IMR-90 (cell line): ENCODE results near the gene PID1. TPM values are rescaled to one million over a fixed set of nuclear protein-coding genes. Genes with fewer than 3 reads are reported as not detected.
A peak's percentile ranks its signal among the peaks of the same experiment; 100 is the strongest.

ENCODE experiments used
- ATAC-seq: fragments of 200-7000 bp; cut with Tn5 transposase; 2 replicates; pipeline ENCODE4 v1.9.1; 2020; ENCODE audit warnings: low read depth, mild to moderate bottlenecking, moderate library complexity
- BruUV-seq: library from RNA; stranded (reverse); fragments of 400-500 nt; replicated peaks from 2 replicates; lab custom pipeline; 2021; lab: Mats Ljungman, UMichigan
- CTCF ChIA-PET: fragments of 300-600 bp; formaldehyde crosslinking; extraction: SDS; loops from one replicate; lab custom pipeline; 2021; ENCODE audit warnings: antibody characterized with exemption; lab: Yijun Ruan, JAX
- POLR2A ChIA-PET: fragments of 300-600 bp; sonication (Branson Sonifier 250); formaldehyde crosslinking; loops from one replicate; lab custom pipeline; 2022; ENCODE audit warnings: antibody characterized with exemption; ENCODE audit not compliant: unreplicated experiment; lab: Charles Lee
- DNase-seq: peaks from one replicate; pipeline ENCODE4 v3.0.0; 2013
- H2AFZ ChIP-seq: replicated peaks from 2 replicates; pipeline ENCODE3; 2013; ENCODE audit warnings: low read length, mild to moderate bottlenecking; ENCODE audit not compliant: poor library complexity
- H2AK5ac ChIP-seq: 2 replicates; pipeline ENCODE4 v1.6.1; 2013; ENCODE audit warnings: low read depth, low read length, inconsistent platforms
- H2AK9ac ChIP-seq: replicated peaks from 2 replicates; pipeline ENCODE3; 2013; ENCODE audit warnings: mild to moderate bottlenecking, low read depth, low read length, moderate library complexity; ENCODE audit not compliant: poor library complexity
- H2BK120ac ChIP-seq: 2 replicates; pipeline ENCODE4 v1.6.1; 2013; ENCODE audit warnings: low read depth, low read length, inconsistent platforms
- H2BK15ac ChIP-seq: 3 replicates; pipeline ENCODE4 v1.6.1; 2013; ENCODE audit warnings: low read depth, low read length, inconsistent platforms
- H2BK20ac ChIP-seq: 2 replicates; pipeline ENCODE4 v1.6.1; 2013; ENCODE audit warnings: low read depth, mild to moderate bottlenecking, inconsistent platforms, low read length, moderate library complexity
- H2BK5ac ChIP-seq: 2 replicates; pipeline ENCODE4 v1.6.1; 2013; ENCODE audit warnings: mild to moderate bottlenecking, low read depth, low read length, inconsistent platforms; ENCODE audit not compliant: poor library complexity, severe bottlenecking
- H3K14ac ChIP-seq: replicated peaks from 2 replicates; pipeline ENCODE4 v1.6.1; 2013; ENCODE audit warnings: low read depth, low read length, inconsistent platforms
- H3K18ac ChIP-seq: 2 replicates; pipeline ENCODE4 v1.6.1; 2013; ENCODE audit warnings: low read depth, low read length, control low read depth
- H3K23ac ChIP-seq: 2 replicates; pipeline ENCODE4 v1.6.1; 2013; ENCODE audit warnings: low read depth, low read length, inconsistent platforms
- H3K27ac ChIP-seq: 2 replicates; pipeline ENCODE4 v1.5.1; 2013; ENCODE audit warnings: mild to moderate bottlenecking, control low read depth, low read length; ENCODE audit not compliant: insufficient read depth
- H3K27me3 ChIP-seq: 2 replicates; pipeline ENCODE4 v1.6.1; 2013; ENCODE audit warnings: low read length; ENCODE audit not compliant: control insufficient read depth, insufficient read depth
- H3K36me3 ChIP-seq: 2 replicates; pipeline ENCODE4 v1.6.1; 2013; ENCODE audit warnings: low read length, mixed read lengths; ENCODE audit not compliant: control insufficient read depth, insufficient read depth
- H3K4ac ChIP-seq: 2 replicates; pipeline ENCODE4 v1.6.1; 2013; ENCODE audit warnings: low read depth, low read length, inconsistent platforms
- H3K4me1 ChIP-seq: 2 replicates; pipeline ENCODE4 v1.6.1; 2013; ENCODE audit warnings: low read length, mixed read lengths; ENCODE audit not compliant: control insufficient read depth, insufficient read depth
- H3K4me2 ChIP-seq: 2 replicates; pipeline ENCODE4 v1.6.1; 2013; ENCODE audit warnings: low read depth, mild to moderate bottlenecking, control low read depth, low read length, moderate library complexity
- H3K4me3 ChIP-seq: 2 replicates; pipeline ENCODE4 v1.5.1; 2013; ENCODE audit warnings: low read depth, mild to moderate bottlenecking, control low read depth, low read length, moderate library complexity; ENCODE audit not compliant: insufficient read depth
- H3K56ac ChIP-seq: 2 replicates; pipeline ENCODE4 v1.6.1; 2013; ENCODE audit warnings: low read length, inconsistent platforms; ENCODE audit not compliant: insufficient read depth; ENCODE audit errors: extremely low read depth
- H3K79me1 ChIP-seq, 2 experiments: 2 replicates each; pipeline ENCODE4 v1.6.1; 2013; ENCODE audit warnings: low read length in 2 of 2, inconsistent platforms in 1 of 2, low read depth in 1 of 2
- H3K9ac ChIP-seq: 2 replicates; pipeline ENCODE4 v1.6.1; 2013; ENCODE audit warnings: low read depth, low read length, control low read depth
- H3K9me1 ChIP-seq: 2 replicates; pipeline ENCODE4 v1.6.1; 2013; ENCODE audit warnings: low read length, inconsistent platforms; ENCODE audit not compliant: insufficient read depth
- H3K9me3 ChIP-seq: 2 replicates; pipeline ENCODE4 v1.6.1; 2013; ENCODE audit warnings: low read length; ENCODE audit not compliant: control insufficient read depth, insufficient read depth
- H4K20me1 ChIP-seq: 2 replicates; pipeline ENCODE4 v1.6.1; 2013; ENCODE audit warnings: low read length, inconsistent platforms; ENCODE audit not compliant: insufficient read depth
- H4K5ac ChIP-seq: 2 replicates; pipeline ENCODE4 v1.6.1; 2013; ENCODE audit warnings: mild to moderate bottlenecking, low read depth, low read length, control low read depth
- H4K8ac ChIP-seq, 2 experiments: 2 replicates each; pipeline ENCODE4 v1.6.1; 2013; ENCODE audit warnings: low read depth in 2 of 2, low read length in 2 of 2, control low read depth in 1 of 2, inconsistent platforms in 1 of 2
- H4K91ac ChIP-seq: 2 replicates; pipeline ENCODE4 v1.6.1; 2013; ENCODE audit warnings: low read depth, low read length, inconsistent platforms; ENCODE audit not compliant: insufficient read depth
- CEBPB ChIP-seq: IDR thresholded peaks from 2 replicates; pipeline ENCODE4 v1.6.1; 2012; ENCODE audit warnings: low read depth, low read length, improper control_type of control experiment
- POLR2A ChIP-seq: IDR thresholded peaks from 2 replicates; pipeline ENCODE4 v1.6.1; 2012; ENCODE audit warnings: mild to moderate bottlenecking, low read depth, low read length
- RAD21 ChIP-seq: IDR thresholded peaks from 2 replicates; pipeline ENCODE4 v1.6.1; 2012; ENCODE audit warnings: low read length, improper control_type of control experiment
- RCOR1 ChIP-seq: IDR thresholded peaks from 2 replicates; pipeline ENCODE4 v1.6.1; 2012; ENCODE audit warnings: mild to moderate bottlenecking, low read length, improper control_type of control experiment; ENCODE audit not compliant: insufficient replicate concordance
- WGBS, 2 experiments: methylation state at CpG; one replicate each; pipeline versions ENCODE4 v1.1.5 to v1.1.7; 2013; ENCODE audit warnings: missing lambda C conversion rate in 2 of 2; ENCODE audit not compliant: insufficient read length in 1 of 2; ENCODE audit errors: extremely low coverage in 2 of 2; 5-methylcytosine and 5-hydroxymethylcytosine counted together
- dilution Hi-C: fragments of 300-500 bp; cut with HindIII; formaldehyde crosslinking; loops from one replicate; pipeline ENCODE4 v1.14.3; 2018; ENCODE audit warnings: low sequenced_read_pairs; ENCODE audit not compliant: unreplicated experiment
- in situ Hi-C: fragments of 300-500 bp; cut with MboI; formaldehyde crosslinking; loops from 3 replicates; pipeline ENCODE4 v1.14.3; 2019; ENCODE audit warnings: low sequenced_read_pairs, inconsistent platforms, mixed read lengths
- intact Hi-C: fragments of 100-400 bp; cut with micrococcal nuclease; formaldehyde crosslinking; loops from 2 replicates; pipeline ENCODE4 v1.10.0; 2022
- polyA plus RNA-seq, 3 experiments: library from polyadenylated mRNA; depleted of rRNA; stranded (reverse); fragments of >200 nt; gene quantifications; 2 replicates each; pipeline ENCODE4 v1.2.3, GENCODE V29; 2012; ENCODE audit warnings: low replicate concordance in 1 of 3
- total RNA-seq: library from RNA; depleted of rRNA; stranded (reverse); fragments of >200 nt; gene quantifications from 2 replicates; pipeline ENCODE4 v1.2.3, GENCODE V29; 2012

The PID1 gene
- total and polyA plus RNA-seq, 2 of the 4 experiments (the other 2 are of a cell fraction) = 0.90 to 1.9 TPM

DNA sequence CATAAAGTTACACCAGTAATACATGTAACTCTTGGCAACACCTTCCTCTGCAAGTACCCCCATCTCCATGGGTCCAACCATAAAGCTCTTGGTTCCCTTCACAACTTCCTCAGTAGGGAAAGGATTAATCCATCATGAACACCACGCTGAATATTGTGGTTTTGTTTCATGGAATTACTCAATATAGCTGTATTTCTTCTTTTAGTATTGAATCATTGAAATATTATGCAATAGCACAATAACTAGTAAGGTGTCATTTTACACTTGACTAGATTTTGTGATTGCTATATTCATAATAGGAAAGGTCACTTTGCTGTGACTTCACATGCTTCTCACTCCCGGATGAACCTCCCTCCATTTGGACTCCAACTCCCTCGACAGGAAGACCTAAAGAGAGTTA lies 29.7 kb upstream of the PID1 start:
- DNase-seq (no peak), ATAC-seq (no peak)
- CTCF ChIA-PET = no interaction called here
- H3K36me3 ChIP-seq = no peaks in the 10 kb centered on the region
- no peak overlapping the region for H2BK5ac ChIP-seq
- BruUV-seq = no TSS peak
- H2BK20ac ChIP-seq = no peak overlapping the region
- no peak overlapping the region for H3K27ac ChIP-seq
- H3K4ac ChIP-seq = no peak overlapping the region
- no peak overlapping the region for H3K23ac ChIP-seq
- no peak overlapping the region for H3K56ac ChIP-seq
- dilution Hi-C loops = no loop called here
- H2AK5ac ChIP-seq = no peak overlapping the region
- no peak overlapping the region for H4K8ac ChIP-seq
- POLR2A ChIA-PET = no interaction called here
- no peak overlapping the region for H2AK9ac ChIP-seq
- H3K4me2 ChIP-seq = no peak overlapping the region
- no peak overlapping the region for H3K14ac ChIP-seq
- in situ Hi-C loops = no loop called here
- no peaks in the 10 kb centered on the region for H3K9me1 ChIP-seq
- no peak overlapping the region for H3K18ac ChIP-seq
- WGBS, 2 experiments = 60% methylated on average over 1 of the region's 3 CpGs; no CpG with 5 or more reads in 1 of the 2 experiments
- H3K4me3 ChIP-seq = no peak overlapping the region
- H4K20me1 ChIP-seq = no peaks in the 10 kb centered on the region
- H3K9me3 ChIP-seq = no peaks in the 10 kb centered on the region
- H4K5ac ChIP-seq = no peak overlapping the region
- no peak overlapping the region for H2AFZ ChIP-seq
- H2BK120ac ChIP-seq = no peak overlapping the region
- H3K9ac ChIP-seq = no peak overlapping the region
- intact Hi-C loops = no loop called here
- H3K27me3 ChIP-seq = no peaks in the 10 kb centered on the region
- H2BK15ac ChIP-seq = no peak overlapping the region
- H4K91ac ChIP-seq = no peak overlapping the region
- no peak for TF ChIP-seq POLR2A
- TF ChIP-seq RAD21 = no peak
- no peak for TF ChIP-seq RCOR1
- 0 out of 2 replicates have a peak, but pooled peaks have one; percentile 17 for TF ChIP-seq CEBPB
- H3K4me1 ChIP-seq = no peaks in the 10 kb centered on the region
- no peaks in the 10 kb centered on the region for H3K79me1 ChIP-seq
